ENCODE data around the gene ZFP82.

The ZFP82 gene

GRCh38 chr19:36363845-36364244, 54.6 kb downstream of the ZFP82 start:
- DNase-seq: no peak
